CD4-positive, alpha-beta T cell (primary cell): ENCODE measurements around the gene ARFRP1. TPM values are rescaled to one million over a fixed set of nuclear protein-coding genes. Genes with fewer than 3 reads are reported as not detected.

Experiments used
- ATAC-seq: fragments of 200-7000 bp; cut with Tn5 transposase; one replicate; pipeline ENCODE4 v1.10.0; 2022; ENCODE audit warnings: mild to moderate bottlenecking; ENCODE audit not compliant: poor library complexity
- CTCF ChIA-PET: fragments of 350-600 bp; sonication (Branson Sonifier 250); formaldehyde crosslinking; loops from one replicate; lab custom pipeline; 2021; ENCODE audit warnings: antibody characterized with exemption, inconsistent platforms; lab: Charles Lee
- POLR2A ChIA-PET: fragments of 350-600 bp; sonication (Branson Sonifier 250); formaldehyde crosslinking; loops from one replicate; lab custom pipeline; 2021; ENCODE audit warnings: antibody characterized with exemption, inconsistent platforms; lab: Charles Lee
- DNase-seq, 14 experiments: peaks; one replicate each; pipeline ENCODE4 v3.0.0-alpha.2; 2013 to 2020; ENCODE audit warnings: mixed read lengths in 2 of 14
- H3K27ac ChIP-seq, 2 donors: one replicate each; pipeline versions ENCODE4 v1.5.1 to v1.7.0; 2013; ENCODE audit warnings: low read length in 2 of 2, low read depth in 1 of 2, mild to moderate bottlenecking in 1 of 2
- H3K27me3 ChIP-seq, 2 experiments: 1 replicate in 1 of 2; 2 replicates in 1 of 2; pipeline versions ENCODE4 v1.6.1 to v1.7.0; 2013; ENCODE audit warnings: low read length in 2 of 2, control low read depth in 1 of 2, mild to moderate bottlenecking in 1 of 2, moderate library complexity in 1 of 2; ENCODE audit not compliant: insufficient read depth in 2 of 2, control insufficient read depth in 1 of 2
- H3K36me3 ChIP-seq: one replicate; pipeline ENCODE4 v1.6.1; 2013; ENCODE audit warnings: low read length, control low read depth; ENCODE audit not compliant: insufficient read depth
- H3K4me1 ChIP-seq: one replicate; pipeline ENCODE4 v1.6.1; 2013; ENCODE audit warnings: low read length, control low read depth; ENCODE audit not compliant: insufficient read depth
- H3K4me3 ChIP-seq: one replicate; pipeline ENCODE4 v1.5.1; 2013; ENCODE audit warnings: mild to moderate bottlenecking, low read length, moderate library complexity
- H3K9me3 ChIP-seq, 2 experiments: 1 replicate in 1 of 2; 2 replicates in 1 of 2; pipeline versions ENCODE4 v1.6.1 to v1.7.0; 2013; ENCODE audit warnings: low read length in 2 of 2, mild to moderate bottlenecking in 2 of 2, control low read depth in 1 of 2, moderate library complexity in 1 of 2; ENCODE audit not compliant: control insufficient read depth in 1 of 2, insufficient read depth in 1 of 2
- H3K27ac Mint-ChIP-seq: one replicate; pipeline ENCODE4 v1.8.0; 2020; ENCODE audit warnings: mixed read lengths
- H3K27me3 Mint-ChIP-seq: one replicate; pipeline ENCODE4 v1.8.0; 2021; ENCODE audit warnings: mixed read lengths
- H3K36me3 Mint-ChIP-seq: one replicate; pipeline ENCODE4 v1.8.0; 2021; ENCODE audit warnings: low read depth, mixed read lengths
- H3K4me1 Mint-ChIP-seq: one replicate; pipeline ENCODE4 v1.8.0; 2021; ENCODE audit warnings: low read depth, mixed read lengths
- H3K4me3 Mint-ChIP-seq: one replicate; pipeline ENCODE4 v1.8.0; 2020; ENCODE audit warnings: mild to moderate bottlenecking, mixed read lengths
- H3K9me3 Mint-ChIP-seq: one replicate; pipeline ENCODE4 v1.8.0; 2020; ENCODE audit warnings: mixed read lengths
- CTCF ChIP-seq: fragments of 200-600 bp; IDR thresholded peaks from one replicate; pipeline ENCODE4 v1.8.0; 2022; ENCODE audit warnings: antibody characterized with exemption, mild to moderate bottlenecking
- intact Hi-C, 2 experiments: fragments of 100-400 bp; cut with DNase I in 1 of 2; cut with micrococcal nuclease in 1 of 2; formaldehyde crosslinking; loops; one replicate each; pipeline versions ENCODE4 v1.15.1 to v1.9.0; 2023 to 2025; cut with DNase I, micrococcal nuclease
- total RNA-seq, 174 experiments: library from RNA in 2 of 174; stranded (reverse) in 2 of 174; gene quantifications; one replicate each; pipeline ENCODE4 v1.2.3 and lab custom pipeline; 2021 to 2026

The ARFRP1 gene
- total RNA-seq, 2 experiments from 2014 or later: 34.5 to 35.7 TPM

GRCh38 chr20:63680427-63680826 is 27.3 kb downstream of the ARFRP1 start:
- Histone ChIP-seq H3K27me3 (no peaks in the 10 kb centered on the region), H3K4me3 (no peak overlapping the region), H3K36me3 (peaks cover 5% of the 10 kb centered on the region), H3K4me1 (no peaks in the 10 kb centered on the region), H3K27ac (no peak overlapping the region), H3K9me3 (no peaks in the 10 kb centered on the region)
- Mint-ChIP-seq H3K4me1 (no peaks in the 10 kb centered on the region), H3K4me3 (no peak overlapping the region), H3K27me3 (no peaks in the 10 kb centered on the region), H3K9me3 (no peaks in the 10 kb centered on the region), H3K27ac (no peak overlapping the region), H3K36me3 (peaks cover 10% of the 10 kb centered on the region)
- no peak for ATAC-seq
- no peak for TF ChIP-seq CTCF
- CTCF ChIA-PET: no interaction called here
- POLR2A ChIA-PET: no interaction called here
- no peak for DNase-seq
- intact Hi-C loops: no loop called here

- H3K9me3 ChIP-seq: no peaks in the 10 kb centered on the region
- H3K27ac ChIP-seq: no peak overlapping the region
- no peak overlapping the region for H3K4me3 ChIP-seq
- no peaks in the 10 kb centered on the region for H3K9me3 Mint-ChIP-seq
- DNase-seq: no peak
- H3K4me1 Mint-ChIP-seq: no peaks in the 10 kb centered on the region
- no peaks in the 10 kb centered on the region for H3K27me3 ChIP-seq
- no peak overlapping the region for H3K27ac Mint-ChIP-seq
- intact Hi-C loops: no loop called here
- no peaks in the 10 kb centered on the region for H3K4me1 ChIP-seq
- H3K27me3 Mint-ChIP-seq: no peaks in the 10 kb centered on the region
- H3K36me3 Mint-ChIP-seq: peaks cover 15% of the 10 kb centered on the region
- POLR2A ChIA-PET: no interaction called here
- no peak for TF ChIP-seq CTCF
- peaks cover 5% of the 10 kb centered on the region for H3K36me3 ChIP-seq
- ATAC-seq: no peak
- no peak overlapping the region for H3K4me3 Mint-ChIP-seq
- CTCF ChIA-PET: no interaction called here
Observed at GRCh38 chr20:63679799-63680305, 27.9 kb downstream of the ARFRP1 start.

GRCh38 chr20:63678667-63679465 is 28.9 kb downstream of the ARFRP1 start:
- no peak overlapping the region for H3K27ac ChIP-seq
- CTCF ChIA-PET: no interaction called here
- intact Hi-C loops: no loop called here
- H3K36me3 ChIP-seq: peaks cover 5% of the 10 kb centered on the region
- H3K36me3 Mint-ChIP-seq: peaks cover 15% of the 10 kb centered on the region
- H3K27ac Mint-ChIP-seq: no peak overlapping the region
- no peak for TF ChIP-seq CTCF
- DNase-seq (no peak), ATAC-seq (no peak)
- H3K27me3 ChIP-seq: no peaks in the 10 kb centered on the region
- H3K4me1 Mint-ChIP-seq: no peaks in the 10 kb centered on the region
- POLR2A ChIA-PET: no interaction called here
- no peak overlapping the region for H3K4me3 Mint-ChIP-seq
- H3K4me1 ChIP-seq: no peaks in the 10 kb centered on the region
- H3K4me3 ChIP-seq: no peak overlapping the region
- H3K27me3 Mint-ChIP-seq: no peaks in the 10 kb centered on the region
- H3K9me3 ChIP-seq: no peaks in the 10 kb centered on the region
- no peaks in the 10 kb centered on the region for H3K9me3 Mint-ChIP-seq
